HepG2 (cell line): ENCODE measurements around the gene ERO1A. TPM values are rescaled to one million over a fixed set of nuclear protein-coding genes. Genes with fewer than 3 reads are reported as not detected.

Experiments
- ATAC-seq: fragments of 200-7000 bp; cut with Tn5 transposase; 3 replicates; pipeline ENCODE4 v1.9.1; 2020; ENCODE audit warnings: mild to moderate bottlenecking, moderate library complexity
- BruUV-seq: library from RNA; stranded (reverse); fragments of 400-500 nt; replicated peaks from 2 replicates; lab custom pipeline; 2021; lab: Mats Ljungman, UMichigan
- CTCF ChIA-PET: fragments of 300-600 bp; formaldehyde crosslinking; extraction: SDS; loops from one replicate; lab custom pipeline; 2021; ENCODE audit warnings: low total read pairs, inconsistent platforms, low intra/inter-chr PET ratio; lab: Yijun Ruan, JAX
- POLR2A ChIA-PET: fragments of 350-600 bp; sonication (Branson Sonifier 250); formaldehyde crosslinking; loops from one replicate; lab custom pipeline; 2020; ENCODE audit warnings: antibody characterized with exemption, inconsistent platforms; lab: Yijun Ruan, JAX
- DNase-seq: peaks from one replicate; pipeline ENCODE4 v3.0.0-alpha.2; 2015; ENCODE audit warnings: low spot score
- FAIRE-seq: peaks from 3 replicates; lab custom pipeline; 2011; peaks lifted over from hg19 to GRCh38; lab: Jason Lieb, UNC
- H2AFZ ChIP-seq: one replicate; pipeline ENCODE4 v1.6.1; 2011; ENCODE audit warnings: low read length, inconsistent platforms
- H3K27ac ChIP-seq: fragments of 300-600 bp; 3 replicates; pipeline ENCODE4 v1.8.0; 2011; ENCODE audit warnings: mixed run types, mild to moderate bottlenecking, mixed read lengths, low read length, inconsistent platforms; ENCODE audit not compliant: insufficient read depth; ENCODE audit errors: extremely low read length
- H3K27me3 ChIP-seq, 2 experiments: fragments of 200-600 bp in 1 of 2; 2 replicates in 1 of 2; 3 replicates in 1 of 2; pipeline versions ENCODE4 v1.6.0 to v1.8.0; 2011; ENCODE audit warnings: low read length in 2 of 2, mild to moderate bottlenecking in 2 of 2, moderate library complexity in 2 of 2, inconsistent platforms in 1 of 2; ENCODE audit not compliant: insufficient read depth in 2 of 2, control insufficient read depth in 1 of 2
- H3K36me3 ChIP-seq, 2 experiments: fragments of 200-600 bp in 1 of 2; replicated peaks in 1 of 2; 2 replicates in 1 of 2; 3 replicates in 1 of 2; pipeline versions ENCODE4 v1.5.1 to v1.8.0; 2011; ENCODE audit warnings: low read length in 2 of 2, inconsistent platforms in 1 of 2; ENCODE audit not compliant: insufficient read depth in 2 of 2, control insufficient read depth in 1 of 2
- H3K4me1 ChIP-seq: 2 replicates; pipeline ENCODE4 v1.5.1; 2012; ENCODE audit warnings: low read length, inconsistent platforms; ENCODE audit not compliant: insufficient read depth
- H3K4me2 ChIP-seq: 2 replicates; pipeline ENCODE4 v1.6.0; 2011; ENCODE audit warnings: low read depth, low read length, inconsistent platforms
- H3K4me3 ChIP-seq, 3 experiments: fragments of 200-600 bp in 1 of 3; sonication (generic), shearing (Covaris generic) in 1 of 3; replicated peaks in 1 of 3; 2 replicates each; pipeline ENCODE4 v1.5.1; 2011 to 2016; ENCODE audit warnings: low read length in 3 of 3, inconsistent platforms in 2 of 3, low read depth in 2 of 3, mild to moderate bottlenecking in 2 of 3, control low read depth in 1 of 3, mixed read lengths in 1 of 3; ENCODE audit not compliant: insufficient read depth in 1 of 3
- H3K79me2 ChIP-seq: one replicate; pipeline ENCODE4 v1.6.1; 2011; ENCODE audit warnings: low read length, inconsistent platforms; ENCODE audit not compliant: insufficient read depth
- H3K9ac ChIP-seq: 2 replicates; pipeline ENCODE4 v1.6.0; 2011; ENCODE audit warnings: mild to moderate bottlenecking, low read depth, low read length, inconsistent platforms; ENCODE audit not compliant: insufficient read depth
- H3K9me3 ChIP-seq: 2 replicates; pipeline ENCODE4 v1.5.1; 2012; ENCODE audit warnings: mild to moderate bottlenecking, low read length
- H4K20me1 ChIP-seq: 2 replicates; pipeline ENCODE4 v1.6.0; 2011; ENCODE audit warnings: inconsistent platforms, mild to moderate bottlenecking, low read length, moderate library complexity; ENCODE audit not compliant: insufficient read depth
- CREB1 ChIP-seq, 2 experiments: fragments of 450-650 bp in 1 of 2; IDR thresholded peaks; 2 replicates each; pipeline ENCODE4 v1.6.1; 2016 to 2017; ENCODE audit warnings: control low read depth in 1 of 2, mild to moderate bottlenecking in 1 of 2, missing compliant biosample characterization in 1 of 2, missing genetic modification characterization in 1 of 2
- HHEX ChIP-seq: IDR thresholded peaks from 2 replicates; pipeline ENCODE4 v1.6.1; 2016; ENCODE audit warnings: control low read depth
- KDM5B ChIP-seq: sonication (generic); formaldehyde crosslinking; IDR thresholded peaks from 2 replicates; pipeline ENCODE4 v1.4.0; 2020; ENCODE audit warnings: missing genetic modification reagents, mild to moderate bottlenecking, borderline replicate concordance
- MBD4 ChIP-seq: IDR thresholded peaks from 2 replicates; pipeline ENCODE4 v1.6.1; 2012; ENCODE audit warnings: low read length, inconsistent platforms, borderline replicate concordance
- MTA3 ChIP-seq: sonication (generic); formaldehyde crosslinking; IDR thresholded peaks from 2 replicates; pipeline ENCODE4 v1.4.0; 2020; ENCODE audit warnings: missing genetic modification reagents
- NFE2L2 ChIP-seq: fragments of 150-350 bp; IDR thresholded peaks from 2 replicates; pipeline ENCODE4 v1.6.1; 2014; ENCODE audit warnings: low read length
- NFIB ChIP-seq: sonication (generic); formaldehyde crosslinking; IDR thresholded peaks from 2 replicates; pipeline ENCODE4 v1.9.0; 2021; ENCODE audit warnings: missing genetic modification reagents, mild to moderate bottlenecking, borderline replicate concordance
- REL ChIP-seq: sonication (generic); formaldehyde crosslinking; conservative IDR thresholded peaks from 2 replicates; pipeline ENCODE4 v1.8.0; 2022; ENCODE audit warnings: mild to moderate bottlenecking, missing genetic modification reagents, moderate library complexity
- SAP130 ChIP-seq: IDR thresholded peaks from 2 replicates; pipeline ENCODE4 v1.6.1; 2016; ENCODE audit warnings: low read depth
- SRSF9 ChIP-seq: fragments of 200-400 bp; formaldehyde crosslinking; IDR thresholded peaks from 2 replicates; pipeline ENCODE4 v1.6.1; 2018; ENCODE audit warnings: borderline replicate concordance, mild to moderate bottlenecking, low read depth, low read length; ENCODE audit not compliant: insufficient read depth, poor library complexity, severe bottlenecking
- ZMYM2 ChIP-seq: sonication (generic); formaldehyde crosslinking; IDR thresholded peaks from 2 replicates; pipeline ENCODE4 v1.8.0; 2022; ENCODE audit warnings: mild to moderate bottlenecking, missing genetic modification reagents
- ZNF510 ChIP-seq: sonication (generic); formaldehyde crosslinking; IDR thresholded peaks from 2 replicates; pipeline ENCODE4 v1.4.0; 2020; ENCODE audit warnings: low read depth, mild to moderate bottlenecking, missing genetic modification reagents
- ZNF543 ChIP-seq: sonication (generic); formaldehyde crosslinking; IDR thresholded peaks from 2 replicates; pipeline ENCODE4 v1.4.0; 2020; ENCODE audit warnings: mild to moderate bottlenecking, missing genetic modification reagents
- ZNF567 ChIP-seq: sonication (generic); formaldehyde crosslinking; IDR thresholded peaks from 2 replicates; pipeline ENCODE4 v1.8.1; 2023; ENCODE audit warnings: mild to moderate bottlenecking, missing genetic modification reagents, borderline replicate concordance
- ZNF660 ChIP-seq: sonication (generic); formaldehyde crosslinking; IDR thresholded peaks from 2 replicates; pipeline ENCODE4 v1.5.1; 2020; ENCODE audit warnings: mild to moderate bottlenecking, low read depth, missing genetic modification reagents, borderline replicate concordance
- ZNF790 ChIP-seq: sonication (generic); formaldehyde crosslinking; IDR thresholded peaks from 2 replicates; pipeline ENCODE4 v1.8.0; 2022; ENCODE audit warnings: missing genetic modification reagents, mild to moderate bottlenecking, borderline replicate concordance
- WGBS: methylation state at CpG from one replicate; pipeline ENCODE4 v1.1.6; 2017; ENCODE audit warnings: low lambda C conversion rate; 5-methylcytosine and 5-hydroxymethylcytosine counted together
- in situ Hi-C: cut with HindIII; loops from 2 replicates; pipeline ENCODE4 v1.10.0; 2017; ENCODE audit warnings: low pct_unique_long_range_greater_than_20kb; ENCODE audit not compliant: extremely low pct_ligation_motif_present
- intact Hi-C: fragments of 100-400 bp; cut with micrococcal nuclease; formaldehyde crosslinking; loops from one replicate; pipeline ENCODE4 v1.10.0; 2022; ENCODE audit not compliant: unreplicated experiment
- polyA plus RNA-seq, 8 experiments: library from polyadenylated mRNA; depleted of rRNA in 3 of 8; stranded (reverse) in 7 of 8; unstranded in 1 of 8; fragments of >200 nt; fragmentation: Illumina TruSeq in 4 of 8; extraction: Trizol in 4 of 8; gene quantifications; 2 replicates each; pipeline versions ENCODE4 v1.2.1 to v1.2.3, GENCODE V29; 2011 to 2016; ENCODE audit warnings: low read depth in 4 of 8, missing spikeins in 1 of 8, mixed read lengths in 1 of 8; ENCODE audit not compliant: insufficient read depth in 1 of 8
- total RNA-seq, 5 experiments: library from RNA; depleted of rRNA; stranded (reverse); fragments of >200 nt; fragmentation: Illumina TruSeq; extraction: Trizol; gene quantifications; 2 replicates each; pipeline ENCODE4 v1.2.3, GENCODE V29; 2016; ENCODE audit warnings: low read depth in 1 of 5
- TF ChIP-seq, protein P1 (sequence below): IDR thresholded peaks from 2 replicates; pipeline ENCODE4 v1.6.1; 2016; ENCODE audit warnings: missing compliant biosample characterization, missing genetic modification reagents, borderline replicate concordance
- TF ChIP-seq, protein P2 (sequence below): sonication (generic); formaldehyde crosslinking; conservative IDR thresholded peaks from 2 replicates; pipeline ENCODE4 v1.4.0; 2020; ENCODE audit warnings: mild to moderate bottlenecking, missing genetic modification reagents, moderate library complexity

Gene ERO1A
- total and polyA plus RNA-seq, 2 of the 13 experiments (the other 11 are each of a cell fraction or from before 2014, with no cell fraction given): 60.3 to 137 TPM

DNA sequence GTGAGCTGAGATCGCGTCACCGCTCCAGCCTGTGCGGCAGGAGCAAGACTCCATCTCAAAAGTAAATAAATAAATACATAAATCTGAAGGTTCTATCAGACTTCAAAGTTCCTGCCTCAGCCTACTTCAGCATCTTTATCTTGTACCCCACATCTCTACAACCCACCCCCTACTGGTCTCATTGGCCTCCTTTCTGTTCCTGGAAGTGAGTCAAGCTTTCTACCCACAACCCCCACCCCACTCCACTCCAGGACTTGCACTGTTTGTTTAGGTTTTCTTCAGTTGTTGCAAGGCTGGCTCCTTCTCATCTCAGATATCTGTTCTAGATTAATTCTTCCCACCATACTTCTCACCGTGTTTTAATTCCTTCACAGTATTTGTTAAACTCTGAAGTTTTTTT, 10.9 kb upstream of the ERO1A start:
- no peaks in the 10 kb centered on the region; the same call in 1 of the 2 replicates for H4K20me1 ChIP-seq
- TSS peak; percentile 100 for BruUV-seq
- FAIRE-seq (no peak), ATAC-seq (no peak; the same call in 2 of the 3 replicates), DNase-seq (no peak)
- peaks cover 41% of the 10 kb centered on the region for H3K79me2 ChIP-seq
- POLR2A ChIA-PET: interaction anchor here (0.8 to 2.8 kb wide), 4 partner anchors 9 to 85 kb away, joined by 3 to 26 read pairs (median 4); partner anchors contain the start of genes ERO1A and GNPNAT1
- H3K9ac ChIP-seq: peak overlapping the region; percentile 89
- peaks cover 0 to 19% of the 10 kb centered on the region in 2 experiments; a peak in 2 of 5 replicates for H3K36me3 ChIP-seq
- H3K9me3 ChIP-seq: no peaks in the 10 kb centered on the region
- peak overlapping the region; percentile 99 for H3K27ac ChIP-seq
- peaks cover 49% of the 10 kb centered on the region for H3K4me1 ChIP-seq
- peak overlapping the region; percentile 85 to 94 (median 87) for H3K4me3 ChIP-seq
- intact Hi-C loops: loop anchor here (5.0 kb wide), 1 partner anchor 154 kb away; the partner anchor contains the start of genes GPR137C and TXNDC16
- H3K4me2 ChIP-seq: peak overlapping the region; percentile 84
- H2AFZ ChIP-seq: peak overlapping the region; percentile 85
- 73% methylated on average over 5 of the region's 5 CpGs for WGBS
- in situ Hi-C loops: no loop called here
- no peaks in the 10 kb centered on the region; a peak in 1 of 5 replicates for H3K27me3 ChIP-seq
- CTCF ChIA-PET: no interaction called here
- TF ChIP-seq ZMYM2 (CRISPR knock-in tag) (no peak), MBD4 (0 out of 2 replicates have a peak, but pooled peaks have one; percentile 13), HHEX (no peak), REL (CRISPR knock-in tag) (no peak), MTA3 (CRISPR knock-in tag) (no peak), KDM5B (CRISPR knock-in tag) (no peak), SAP130 (peak; percentile 6; the same call in 1 of the 2 replicates), ZNF660 (CRISPR knock-in tag) (no peak), ZNF567 (CRISPR knock-in tag) (0 out of 2 replicates have a peak, but pooled peaks have one; percentile 48), NFIB (CRISPR knock-in tag) (no peak), CREB1 (IDR thresholded peaks at IDR 0.05) (no peak), CREB1 (CRISPR knock-in tag; IDR thresholded peaks at IDR 0.05) (peak; percentile 56; the same call in 1 of the 2 replicates), ZNF790 (CRISPR knock-in tag) (no peak), SRSF9 (no peak), ZNF543 (0 out of 2 replicates have a peak, but pooled peaks have one; percentile 4), NFE2L2 (no peak), ZNF510 (CRISPR knock-in tag) (0 out of 2 replicates have a peak, but pooled peaks have one; percentile 6)
- TF ChIP-seq, protein P1, sequence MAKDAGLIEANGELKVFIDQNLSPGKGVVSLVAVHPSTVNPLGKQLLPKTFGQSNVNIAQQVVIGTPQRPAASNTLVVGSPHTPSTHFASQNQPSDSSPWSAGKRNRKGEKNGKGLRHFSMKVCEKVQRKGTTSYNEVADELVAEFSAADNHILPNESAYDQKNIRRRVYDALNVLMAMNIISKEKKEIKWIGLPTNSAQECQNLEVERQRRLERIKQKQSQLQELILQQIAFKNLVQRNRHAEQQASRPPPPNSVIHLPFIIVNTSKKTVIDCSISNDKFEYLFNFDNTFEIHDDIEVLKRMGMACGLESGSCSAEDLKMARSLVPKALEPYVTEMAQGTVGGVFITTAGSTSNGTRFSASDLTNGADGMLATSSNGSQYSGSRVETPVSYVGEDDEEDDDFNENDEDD (CRISPR knock-in tag): no peak
- TF ChIP-seq, protein P2, sequence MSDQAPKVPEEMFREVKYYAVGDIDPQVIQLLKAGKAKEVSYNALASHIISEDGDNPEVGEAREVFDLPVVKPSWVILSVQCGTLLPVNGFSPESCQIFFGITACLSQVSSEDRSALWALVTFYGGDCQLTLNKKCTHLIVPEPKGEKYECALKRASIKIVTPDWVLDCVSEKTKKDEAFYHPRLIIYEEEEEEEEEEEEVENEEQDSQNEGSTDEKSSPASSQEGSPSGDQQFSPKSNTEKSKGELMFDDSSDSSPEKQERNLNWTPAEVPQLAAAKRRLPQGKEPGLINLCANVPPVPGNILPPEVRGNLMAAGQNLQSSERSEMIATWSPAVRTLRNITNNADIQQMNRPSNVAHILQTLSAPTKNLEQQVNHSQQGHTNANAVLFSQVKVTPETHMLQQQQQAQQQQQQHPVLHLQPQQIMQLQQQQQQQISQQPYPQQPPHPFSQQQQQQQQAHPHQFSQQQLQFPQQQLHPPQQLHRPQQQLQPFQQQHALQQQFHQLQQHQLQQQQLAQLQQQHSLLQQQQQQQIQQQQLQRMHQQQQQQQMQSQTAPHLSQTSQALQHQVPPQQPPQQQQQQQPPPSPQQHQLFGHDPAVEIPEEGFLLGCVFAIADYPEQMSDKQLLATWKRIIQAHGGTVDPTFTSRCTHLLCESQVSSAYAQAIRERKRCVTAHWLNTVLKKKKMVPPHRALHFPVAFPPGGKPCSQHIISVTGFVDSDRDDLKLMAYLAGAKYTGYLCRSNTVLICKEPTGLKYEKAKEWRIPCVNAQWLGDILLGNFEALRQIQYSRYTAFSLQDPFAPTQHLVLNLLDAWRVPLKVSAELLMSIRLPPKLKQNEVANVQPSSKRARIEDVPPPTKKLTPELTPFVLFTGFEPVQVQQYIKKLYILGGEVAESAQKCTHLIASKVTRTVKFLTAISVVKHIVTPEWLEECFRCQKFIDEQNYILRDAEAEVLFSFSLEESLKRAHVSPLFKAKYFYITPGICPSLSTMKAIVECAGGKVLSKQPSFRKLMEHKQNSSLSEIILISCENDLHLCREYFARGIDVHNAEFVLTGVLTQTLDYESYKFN (CRISPR knock-in tag): 0 out of 2 replicates have a peak, but pooled peaks have one; percentile 3
